HG03066 (cell line): ENCODE results near the gene ANKRD12.
"Not testable (repeated sequence)": the region's sequence is repeated elsewhere in the genome, so short reads cannot be mapped to it uniquely, and the experiment has no call there.

ENCODE experiments used
- ATAC-seq: cut with Tn5 transposase; IDR thresholded peaks from one replicate; pipeline ENCODE4 v1.9.1; 2021; ENCODE audit warnings: low read depth; ENCODE audit not compliant: unreplicated experiment

ANKRD12 gene

GRCh38 chr18:9221040-9221439, 84.5 kb downstream of the ANKRD12 start:
- no peak for ATAC-seq

DNA sequence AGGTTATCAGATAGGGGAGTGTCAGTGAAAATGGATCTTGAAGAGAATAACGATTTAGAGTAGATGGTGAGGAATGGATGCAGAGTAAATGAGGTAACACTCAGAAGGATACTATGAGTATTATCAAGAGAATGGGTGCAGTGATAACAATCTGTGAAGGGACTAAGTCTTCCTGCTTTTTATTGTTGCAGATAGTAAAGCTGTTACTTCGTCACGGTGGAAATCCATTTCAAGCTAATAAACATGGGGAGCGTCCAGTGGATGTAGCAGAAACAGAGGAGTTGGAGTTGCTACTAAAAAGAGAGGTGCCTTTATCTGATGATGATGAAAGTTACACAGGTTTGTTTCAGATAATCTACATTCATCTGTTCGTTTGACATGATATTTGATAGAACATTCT, 85.1 kb downstream of the ANKRD12 start:
- ATAC-seq: no peak

DNA sequence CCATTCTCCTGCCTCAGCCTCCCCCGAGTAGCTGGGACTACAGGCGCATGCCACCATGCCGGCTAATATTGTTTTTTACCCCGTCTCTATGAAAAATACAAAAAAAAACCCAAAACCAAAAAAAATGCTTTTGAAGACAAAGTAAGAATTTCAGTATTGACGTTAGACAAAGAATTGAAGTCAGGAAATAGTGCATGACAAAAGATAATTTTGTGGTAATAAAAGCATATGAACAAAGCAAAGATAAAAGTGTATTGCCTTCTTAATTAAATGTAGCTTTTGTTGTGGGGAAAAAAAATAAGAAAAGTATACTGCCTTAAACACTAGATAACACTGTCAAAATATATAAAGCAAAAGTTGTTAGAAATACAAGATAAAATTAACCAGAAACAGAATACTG, 86.8 kb downstream of the ANKRD12 start:
- no peak for ATAC-seq

- no peak for ATAC-seq
Observed at GRCh38 chr18:9226463-9226862, 89.9 kb downstream of the ANKRD12 start.

DNA sequence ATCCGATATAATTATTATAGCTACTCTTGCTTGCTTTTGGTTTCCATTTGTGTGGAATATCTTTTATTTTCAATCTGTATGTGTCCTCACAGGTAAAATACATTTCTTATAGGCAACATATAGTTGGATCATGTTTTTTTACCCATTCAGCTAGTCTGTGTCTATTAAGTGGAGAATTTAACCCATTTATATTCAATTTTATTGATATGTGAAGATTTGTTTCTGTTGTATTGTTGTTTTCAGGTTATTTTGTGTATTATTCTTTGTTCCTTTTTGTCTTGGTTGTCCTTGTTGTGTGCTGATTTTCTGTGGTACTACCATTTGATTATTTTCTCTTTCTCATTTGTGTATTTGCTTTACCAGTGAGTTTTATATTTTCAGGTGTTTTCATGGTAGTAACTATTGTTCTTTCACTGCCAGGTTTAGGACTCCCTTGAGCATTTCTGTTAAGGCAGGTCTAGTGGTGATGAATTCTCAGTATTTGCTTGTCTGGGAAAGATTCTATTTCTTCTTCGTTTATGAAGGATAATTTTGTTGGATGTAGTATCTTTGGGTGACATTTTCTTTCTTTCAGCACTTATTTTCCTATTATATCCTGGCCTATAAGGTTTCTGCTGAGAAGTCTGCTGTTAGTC, 95.4 kb downstream of the ANKRD12 start:
- ATAC-seq: no peak

- ATAC-seq: no peak
Observed at GRCh38 chr18:9232977-9233376, 96.4 kb downstream of the ANKRD12 start.

GRCh38 chr18:9233771-9234440, 97.3 kb downstream of the ANKRD12 start:
- ATAC-seq: no peak

DNA sequence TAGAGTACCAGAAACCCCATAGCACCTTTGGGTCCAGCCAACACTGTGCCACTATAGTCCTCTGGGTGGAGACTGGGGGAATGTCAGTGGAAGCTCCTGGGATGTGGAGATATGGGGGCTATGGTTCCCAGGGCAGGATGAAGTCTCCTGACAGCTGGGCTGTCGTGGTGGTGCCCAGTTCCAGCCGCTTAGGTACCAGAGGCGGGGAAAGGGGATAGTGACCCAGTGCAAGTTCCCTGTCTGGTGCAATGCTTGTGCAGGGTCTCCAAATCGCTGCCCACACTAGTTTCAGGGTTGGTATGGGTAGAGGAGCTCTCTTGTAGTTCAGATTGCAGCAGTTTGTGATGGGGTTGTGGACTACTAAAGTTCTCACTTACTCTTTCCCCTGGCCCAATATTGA, 97.9 kb downstream of the ANKRD12 start:
- ATAC-seq: no peak

DNA sequence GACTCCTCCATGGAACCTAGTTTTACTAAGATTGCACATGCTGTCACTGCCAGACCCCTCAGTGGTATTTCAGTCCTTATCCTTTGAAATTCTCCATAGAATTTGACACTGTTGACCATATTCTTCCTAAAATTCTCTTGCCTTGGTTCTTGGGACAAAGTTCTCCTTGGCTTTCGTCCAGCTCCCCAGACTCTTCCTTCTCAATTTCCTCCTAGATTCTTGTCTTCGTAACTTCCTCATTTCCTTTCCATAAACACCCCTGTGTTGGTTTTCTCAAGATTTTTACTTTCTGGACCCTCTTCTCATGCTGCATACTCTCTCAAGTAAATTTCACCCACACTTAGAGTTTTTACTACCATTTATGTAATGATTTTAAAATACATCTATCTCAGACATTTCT, 101.4 kb downstream of the ANKRD12 start:
- no peak for ATAC-seq

DNA sequence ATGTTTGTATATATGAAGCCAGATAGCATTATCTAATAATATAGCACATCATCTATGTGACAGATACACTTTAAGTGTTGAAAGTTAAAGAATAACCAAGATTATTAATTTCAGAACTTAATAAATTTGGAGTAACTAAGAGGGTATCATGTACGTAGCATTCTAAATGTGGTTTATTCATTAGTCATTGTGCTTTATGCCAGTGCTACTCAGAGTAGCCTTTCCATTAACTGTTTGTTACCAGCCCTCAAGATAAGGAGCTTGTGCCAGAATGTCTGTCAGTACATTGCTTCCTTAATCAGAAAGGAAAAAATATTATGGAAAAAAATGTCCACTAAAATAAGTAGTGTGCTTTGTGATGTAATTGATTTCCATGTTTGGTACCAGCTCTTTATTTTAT, 103.1 kb downstream of the ANKRD12 start:
- ATAC-seq: no peak

GRCh38 chr18:9240270-9240669, 103.7 kb downstream of the ANKRD12 start:
- ATAC-seq: no peak

- ATAC-seq: no peak
Observed at GRCh38 chr18:9243029-9243428, 106.4 kb downstream of the ANKRD12 start.

DNA sequence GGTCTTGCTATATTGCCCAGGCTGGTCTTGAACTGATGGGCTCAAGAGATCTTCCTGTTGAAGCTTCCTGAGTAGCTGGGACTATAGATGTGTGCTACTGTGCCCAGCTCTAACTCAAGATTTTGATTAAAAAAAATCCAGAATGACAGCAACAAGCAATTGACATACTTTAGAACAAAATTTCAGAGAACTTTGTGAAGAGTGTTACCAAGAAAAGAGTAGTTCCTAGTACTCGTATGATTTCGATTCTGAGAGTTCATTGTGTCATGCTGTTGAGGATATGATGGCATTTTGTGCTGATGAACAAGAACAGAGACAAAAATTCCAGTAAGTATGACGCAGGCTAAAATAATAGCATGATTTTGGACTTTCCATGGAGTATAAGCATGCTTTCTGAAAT, 107.8 kb downstream of the ANKRD12 start:
- ATAC-seq: no peak

- no peak for ATAC-seq
Observed at GRCh38 chr18:9248661-9249060, 112.1 kb downstream of the ANKRD12 start.

GRCh38 chr18:9249254-9249653, 112.7 kb downstream of the ANKRD12 start:
- ATAC-seq: no peak

- ATAC-seq: no peak
Observed at GRCh38 chr18:9259173-9259572, 122.6 kb downstream of the ANKRD12 start.

GRCh38 chr18:9260388-9261380, 124.1 kb downstream of the ANKRD12 start:
- ATAC-seq: no peak

- ATAC-seq: no peak
Observed at GRCh38 chr18:9263264-9263663, 126.7 kb downstream of the ANKRD12 start.

GRCh38 chr18:9264797-9265196, 128.2 kb downstream of the ANKRD12 start:
- not testable (repeated sequence) for ATAC-seq

- ATAC-seq: no peak
Observed at GRCh38 chr18:9273221-9273620, 136.6 kb downstream of the ANKRD12 start.

DNA sequence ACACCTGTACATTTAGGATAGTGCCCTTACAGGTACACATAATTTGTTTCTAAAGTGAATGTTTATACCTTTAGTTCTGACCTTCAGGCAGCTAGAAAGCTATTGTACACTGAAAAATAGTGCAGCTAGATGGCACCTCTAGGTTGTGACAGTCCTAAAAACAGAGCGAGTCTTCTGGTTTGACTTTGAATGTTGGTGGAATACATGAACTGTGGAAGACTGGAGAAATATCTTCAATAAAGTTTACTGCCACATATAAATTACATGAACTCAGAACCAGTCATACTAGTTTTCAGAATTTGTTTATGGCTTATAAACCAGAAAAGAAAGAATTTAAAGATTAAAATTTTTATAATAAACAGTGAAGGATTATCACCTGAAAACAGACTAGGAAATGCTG, 139.3 kb downstream of the ANKRD12 start:
- no peak for ATAC-seq
